ENCODE results near the gene PRDM12.

DNA sequence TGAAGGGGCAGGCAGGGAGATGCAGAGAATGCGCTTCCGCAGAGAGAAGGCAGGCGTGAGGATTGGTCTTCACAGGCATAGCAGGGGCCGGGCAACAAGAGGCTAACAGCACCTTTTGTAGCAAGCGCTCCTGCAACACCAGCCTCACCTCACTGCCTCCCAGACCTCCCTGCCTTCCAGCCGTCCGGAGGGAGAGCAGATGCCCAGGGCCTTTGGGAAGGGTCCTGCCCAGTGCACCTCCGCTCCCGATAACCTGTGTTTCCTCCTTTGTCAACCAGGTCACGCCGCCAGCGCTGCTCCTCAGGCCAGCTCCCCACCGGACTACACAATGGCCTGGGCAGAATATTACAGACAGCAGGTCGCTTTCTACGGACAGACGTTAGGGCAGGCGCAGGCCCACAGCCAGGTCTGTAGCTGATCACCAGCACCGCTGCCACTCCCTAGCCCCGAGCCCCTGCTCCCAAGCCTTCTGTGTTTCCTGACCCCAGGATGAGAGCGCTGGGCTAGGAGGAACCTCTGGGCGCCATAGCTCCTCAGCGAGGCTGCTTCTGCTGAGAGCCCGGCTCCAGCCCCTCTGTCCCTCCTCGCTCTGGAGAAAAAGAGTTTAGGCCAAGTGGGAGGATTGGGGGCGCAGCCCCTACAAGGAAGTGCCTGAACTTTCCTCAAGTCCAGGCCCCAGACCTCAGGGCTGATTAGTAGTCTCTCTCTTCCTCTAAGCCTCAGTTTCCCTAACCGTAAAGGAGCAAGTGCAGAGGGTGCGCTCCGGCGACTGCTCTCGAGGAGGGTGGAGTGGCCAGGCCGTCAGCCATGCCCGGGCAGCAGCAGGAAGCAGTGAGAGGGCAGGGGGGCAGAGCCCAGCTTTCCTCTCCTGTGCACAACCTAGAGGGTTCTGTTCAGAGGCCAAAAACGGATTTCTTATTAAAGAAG lies 28.4 kb upstream of the PRDM12 start:
- TF ChIP-seq, protein P1, sequence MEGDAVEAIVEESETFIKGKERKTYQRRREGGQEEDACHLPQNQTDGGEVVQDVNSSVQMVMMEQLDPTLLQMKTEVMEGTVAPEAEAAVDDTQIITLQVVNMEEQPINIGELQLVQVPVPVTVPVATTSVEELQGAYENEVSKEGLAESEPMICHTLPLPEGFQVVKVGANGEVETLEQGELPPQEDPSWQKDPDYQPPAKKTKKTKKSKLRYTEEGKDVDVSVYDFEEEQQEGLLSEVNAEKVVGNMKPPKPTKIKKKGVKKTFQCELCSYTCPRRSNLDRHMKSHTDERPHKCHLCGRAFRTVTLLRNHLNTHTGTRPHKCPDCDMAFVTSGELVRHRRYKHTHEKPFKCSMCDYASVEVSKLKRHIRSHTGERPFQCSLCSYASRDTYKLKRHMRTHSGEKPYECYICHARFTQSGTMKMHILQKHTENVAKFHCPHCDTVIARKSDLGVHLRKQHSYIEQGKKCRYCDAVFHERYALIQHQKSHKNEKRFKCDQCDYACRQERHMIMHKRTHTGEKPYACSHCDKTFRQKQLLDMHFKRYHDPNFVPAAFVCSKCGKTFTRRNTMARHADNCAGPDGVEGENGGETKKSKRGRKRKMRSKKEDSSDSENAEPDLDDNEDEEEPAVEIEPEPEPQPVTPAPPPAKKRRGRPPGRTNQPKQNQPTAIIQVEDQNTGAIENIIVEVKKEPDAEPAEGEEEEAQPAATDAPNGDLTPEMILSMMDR (conservative IDR thresholded peaks at IDR 0.05): no peak
- TF ChIP-seq ZFX (IDR thresholded peaks at IDR 0.05): no peak
